Activated CD4-positive, alpha-beta T cell treated with anti-CD3 and anti-CD28 coated beads, Interleukin-2, amount 10 ng/mL, durations not matched to agents 24 days and 14 days (primary cell): ENCODE measurements around the gene SLC9A9. TPM values are rescaled to one million over a fixed set of nuclear protein-coding genes. Genes with fewer than 3 reads are reported as not detected.
A peak's percentile ranks its signal among the peaks of the same experiment; 100 is the strongest.

ENCODE experiments used
- DNase-seq: peaks from one replicate; pipeline ENCODE4 v3.0.0; 2022
- H3K27ac Mint-ChIP-seq: one replicate; pipeline ENCODE4 v1.8.0; 2022; ENCODE audit warnings: mild to moderate bottlenecking, mixed read lengths
- H3K27me3 Mint-ChIP-seq: one replicate; pipeline ENCODE4 v1.8.0; 2022; ENCODE audit warnings: mixed read lengths
- H3K36me3 Mint-ChIP-seq: one replicate; pipeline ENCODE4 v1.8.0; 2022; ENCODE audit warnings: low read depth, mild to moderate bottlenecking, mixed read lengths
- H3K4me1 Mint-ChIP-seq: one replicate; pipeline ENCODE4 v1.8.0; 2021; ENCODE audit warnings: mixed read lengths
- H3K4me3 Mint-ChIP-seq: one replicate; pipeline ENCODE4 v1.8.0; 2022; ENCODE audit warnings: mild to moderate bottlenecking, moderate library complexity, mixed read lengths
- H3K9me3 Mint-ChIP-seq: one replicate; pipeline ENCODE4 v1.8.0; 2021; ENCODE audit warnings: mixed read lengths
- intact Hi-C: fragments of 100-400 bp; cut with micrococcal nuclease; formaldehyde crosslinking; loops from one replicate; pipeline ENCODE4 v1.15.1; 2023
- total RNA-seq: library from RNA; stranded (reverse); gene quantifications from 2 replicates; pipeline ENCODE4 v1.2.3, GENCODE V29; 2022

Gene SLC9A9
- total RNA-seq, 1 donor from 2014 or later = 1.3 TPM

- no peaks in the 10 kb centered on the region for H3K9me3 Mint-ChIP-seq
These were observed 203.7 kb downstream of the SLC9A9 start for GRCh38 chr3:143644370-143645089.

GRCh38 chr3:143643905-143644304 is 204.4 kb downstream of the SLC9A9 start:
- peaks cover 5% of the 10 kb centered on the region for H3K9me3 Mint-ChIP-seq
- H3K36me3 Mint-ChIP-seq = peaks cover 1% of the 10 kb centered on the region
- H3K27ac Mint-ChIP-seq = no peak overlapping the region
- no peaks in the 10 kb centered on the region for H3K4me1 Mint-ChIP-seq
- H3K4me3 Mint-ChIP-seq = no peak overlapping the region
- H3K27me3 Mint-ChIP-seq = no peaks in the 10 kb centered on the region
- no peak for DNase-seq
- intact Hi-C loops = loop anchor here (10.0 kb wide), 2 partner anchors 209 to 519 kb away; no protein-coding TSS in a partner anchor

More at GRCh38 chr3:143644370-143645089, 203.7 kb downstream of the SLC9A9 start:
- H3K4me3 Mint-ChIP-seq = no peak overlapping the region
- H3K27ac Mint-ChIP-seq = no peak overlapping the region
- DNase-seq = peak; percentile 65
- no peaks in the 10 kb centered on the region for H3K4me1 Mint-ChIP-seq
- H3K27me3 Mint-ChIP-seq = no peaks in the 10 kb centered on the region
- no peaks in the 10 kb centered on the region for H3K36me3 Mint-ChIP-seq
- intact Hi-C loops = loop anchor here (10.0 kb wide), 2 partner anchors 210 to 520 kb away; no protein-coding TSS in a partner anchor

GRCh38 chr3:143640774-143641173 is 207.5 kb downstream of the SLC9A9 start:
- DNase-seq = no peak
- Mint-ChIP-seq H3K36me3 (peaks cover 3% of the 10 kb centered on the region), H3K27me3 (no peaks in the 10 kb centered on the region), H3K9me3 (peaks cover 11% of the 10 kb centered on the region), H3K4me3 (no peak overlapping the region), H3K4me1 (no peaks in the 10 kb centered on the region), H3K27ac (no peak overlapping the region)
- intact Hi-C loops = loop anchor here (10.0 kb wide), 2 partner anchors 206 to 516 kb away; no protein-coding TSS in a partner anchor

GRCh38 chr3:143637133-143637532 is 211.1 kb downstream of the SLC9A9 start:
- Mint-ChIP-seq H3K4me1 (no peaks in the 10 kb centered on the region), H3K27ac (no peak overlapping the region), H3K4me3 (no peak overlapping the region), H3K27me3 (no peaks in the 10 kb centered on the region), H3K36me3 (peaks cover 3% of the 10 kb centered on the region), H3K9me3 (peaks cover 11% of the 10 kb centered on the region)
- intact Hi-C loops = no loop called here
- DNase-seq = no peak

- H3K4me1 Mint-ChIP-seq = no peaks in the 10 kb centered on the region
- H3K27me3 Mint-ChIP-seq = no peaks in the 10 kb centered on the region
- no peak overlapping the region for H3K4me3 Mint-ChIP-seq
- H3K36me3 Mint-ChIP-seq = peaks cover 3% of the 10 kb centered on the region
- intact Hi-C loops = no loop called here
- H3K27ac Mint-ChIP-seq = no peak overlapping the region
- no peak for DNase-seq
- H3K9me3 Mint-ChIP-seq = peaks cover 11% of the 10 kb centered on the region
These were observed 213.3 kb downstream of the SLC9A9 start for GRCh38 chr3:143634991-143635390.

GRCh38 chr3:143634427-143634826 is 213.8 kb downstream of the SLC9A9 start:
- H3K9me3 Mint-ChIP-seq = peaks cover 11% of the 10 kb centered on the region
- H3K4me3 Mint-ChIP-seq = no peak overlapping the region
- intact Hi-C loops = no loop called here
- peaks cover 3% of the 10 kb centered on the region for H3K36me3 Mint-ChIP-seq
- no peak overlapping the region for H3K27ac Mint-ChIP-seq
- H3K27me3 Mint-ChIP-seq = no peaks in the 10 kb centered on the region
- no peak for DNase-seq
- no peaks in the 10 kb centered on the region for H3K4me1 Mint-ChIP-seq

GRCh38 chr3:143633816-143634215 is 214.5 kb downstream of the SLC9A9 start:
- Mint-ChIP-seq H3K36me3 (peaks cover 2% of the 10 kb centered on the region), H3K4me3 (no peak overlapping the region), H3K9me3 (peaks cover 6% of the 10 kb centered on the region), H3K27me3 (no peaks in the 10 kb centered on the region), H3K4me1 (no peaks in the 10 kb centered on the region), H3K27ac (no peak overlapping the region)
- no peak for DNase-seq
- intact Hi-C loops = no loop called here

- intact Hi-C loops = no loop called here
- Mint-ChIP-seq H3K36me3 (peaks cover 1% of the 10 kb centered on the region), H3K4me1 (peaks cover 2% of the 10 kb centered on the region), H3K27me3 (no peaks in the 10 kb centered on the region), H3K9me3 (no peaks in the 10 kb centered on the region), H3K27ac (no peak overlapping the region), H3K4me3 (no peak overlapping the region)
- no peak for DNase-seq
These were observed 218.5 kb downstream of the SLC9A9 start for GRCh38 chr3:143629726-143630125.

GRCh38 chr3:143628971-143629370 is 219.3 kb downstream of the SLC9A9 start:
- H3K4me1 Mint-ChIP-seq = peaks cover 2% of the 10 kb centered on the region
- peaks cover 3% of the 10 kb centered on the region for H3K9me3 Mint-ChIP-seq
- peaks cover 1% of the 10 kb centered on the region for H3K36me3 Mint-ChIP-seq
- H3K4me3 Mint-ChIP-seq = no peak overlapping the region
- intact Hi-C loops = no loop called here
- no peak for DNase-seq
- no peak overlapping the region for H3K27ac Mint-ChIP-seq
- no peaks in the 10 kb centered on the region for H3K27me3 Mint-ChIP-seq

GRCh38 chr3:143627336-143627735 is 220.9 kb downstream of the SLC9A9 start:
- Mint-ChIP-seq H3K4me1 (peaks cover 2% of the 10 kb centered on the region), H3K9me3 (peaks cover 3% of the 10 kb centered on the region), H3K27me3 (no peaks in the 10 kb centered on the region), H3K27ac (no peak overlapping the region), H3K36me3 (peaks cover 1% of the 10 kb centered on the region), H3K4me3 (no peak overlapping the region)
- peak; percentile 58 for DNase-seq
- intact Hi-C loops = loop anchor here (1.0 kb wide), 1 partner anchor 462 kb away; no protein-coding TSS in a partner anchor

GRCh38 chr3:143619231-143619630 is 229.0 kb downstream of the SLC9A9 start:
- Mint-ChIP-seq H3K4me1 (no peaks in the 10 kb centered on the region), H3K9me3 (peaks cover 3% of the 10 kb centered on the region), H3K36me3 (no peaks in the 10 kb centered on the region), H3K27ac (no peak overlapping the region), H3K4me3 (no peak overlapping the region), H3K27me3 (no peaks in the 10 kb centered on the region)
- intact Hi-C loops = no loop called here
- DNase-seq = no peak

GRCh38 chr3:143617050-143617449 is 231.2 kb downstream of the SLC9A9 start:
- H3K27ac Mint-ChIP-seq = no peak overlapping the region
- H3K4me3 Mint-ChIP-seq = no peak overlapping the region
- no peaks in the 10 kb centered on the region for H3K4me1 Mint-ChIP-seq
- peaks cover 3% of the 10 kb centered on the region for H3K9me3 Mint-ChIP-seq
- intact Hi-C loops = no loop called here
- no peaks in the 10 kb centered on the region for H3K36me3 Mint-ChIP-seq
- no peaks in the 10 kb centered on the region for H3K27me3 Mint-ChIP-seq
- no peak for DNase-seq

- H3K27ac Mint-ChIP-seq = no peak overlapping the region
- no peaks in the 10 kb centered on the region for H3K9me3 Mint-ChIP-seq
- H3K27me3 Mint-ChIP-seq = no peaks in the 10 kb centered on the region
- H3K4me1 Mint-ChIP-seq = no peaks in the 10 kb centered on the region
- intact Hi-C loops = no loop called here
- H3K36me3 Mint-ChIP-seq = no peaks in the 10 kb centered on the region
- DNase-seq = no peak
- H3K4me3 Mint-ChIP-seq = no peak overlapping the region
These were observed 235.0 kb downstream of the SLC9A9 start for GRCh38 chr3:143613226-143613625.

GRCh38 chr3:143612541-143612940 is 235.7 kb downstream of the SLC9A9 start:
- Mint-ChIP-seq H3K4me1 (no peaks in the 10 kb centered on the region), H3K27ac (no peak overlapping the region)

GRCh38 chr3:143608966-143609365 is 239.3 kb downstream of the SLC9A9 start:
- no peaks in the 10 kb centered on the region for H3K36me3 Mint-ChIP-seq
- no peaks in the 10 kb centered on the region for H3K9me3 Mint-ChIP-seq
- no peak for DNase-seq
- no peak overlapping the region for H3K27ac Mint-ChIP-seq
- H3K27me3 Mint-ChIP-seq = no peaks in the 10 kb centered on the region
- H3K4me3 Mint-ChIP-seq = no peak overlapping the region
- intact Hi-C loops = no loop called here
- no peaks in the 10 kb centered on the region for H3K4me1 Mint-ChIP-seq

More at GRCh38 chr3:143612541-143612940, 235.7 kb downstream of the SLC9A9 start:
- intact Hi-C loops = no loop called here
- H3K27me3 Mint-ChIP-seq = no peaks in the 10 kb centered on the region
- DNase-seq = no peak
- H3K9me3 Mint-ChIP-seq = no peaks in the 10 kb centered on the region
- H3K4me3 Mint-ChIP-seq = no peak overlapping the region
- no peaks in the 10 kb centered on the region for H3K36me3 Mint-ChIP-seq
